ENCODE data around the gene SLC27A1.

SLC27A1 gene

GRCh38 chr19:17481986-17482385, 11.7 kb downstream of the SLC27A1 start:
- DNase-seq (ENCODE audit: low spot score): no peak
- TF ChIP-seq, protein P1, sequence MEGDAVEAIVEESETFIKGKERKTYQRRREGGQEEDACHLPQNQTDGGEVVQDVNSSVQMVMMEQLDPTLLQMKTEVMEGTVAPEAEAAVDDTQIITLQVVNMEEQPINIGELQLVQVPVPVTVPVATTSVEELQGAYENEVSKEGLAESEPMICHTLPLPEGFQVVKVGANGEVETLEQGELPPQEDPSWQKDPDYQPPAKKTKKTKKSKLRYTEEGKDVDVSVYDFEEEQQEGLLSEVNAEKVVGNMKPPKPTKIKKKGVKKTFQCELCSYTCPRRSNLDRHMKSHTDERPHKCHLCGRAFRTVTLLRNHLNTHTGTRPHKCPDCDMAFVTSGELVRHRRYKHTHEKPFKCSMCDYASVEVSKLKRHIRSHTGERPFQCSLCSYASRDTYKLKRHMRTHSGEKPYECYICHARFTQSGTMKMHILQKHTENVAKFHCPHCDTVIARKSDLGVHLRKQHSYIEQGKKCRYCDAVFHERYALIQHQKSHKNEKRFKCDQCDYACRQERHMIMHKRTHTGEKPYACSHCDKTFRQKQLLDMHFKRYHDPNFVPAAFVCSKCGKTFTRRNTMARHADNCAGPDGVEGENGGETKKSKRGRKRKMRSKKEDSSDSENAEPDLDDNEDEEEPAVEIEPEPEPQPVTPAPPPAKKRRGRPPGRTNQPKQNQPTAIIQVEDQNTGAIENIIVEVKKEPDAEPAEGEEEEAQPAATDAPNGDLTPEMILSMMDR (IDR thresholded peaks at IDR 0.05; ENCODE audit: extremely low read depth, insufficient read depth, missing control alignments): no peak
- in situ Hi-C loops (cut with MboI; ENCODE audit: low pct_unique_long_range_greater_than_20kb, low sequenced_read_pairs, unreplicated experiment): no loop called here

- DNase-seq (ENCODE audit: low spot score): no peak
- in situ Hi-C loops (cut with MboI; ENCODE audit: low pct_unique_long_range_greater_than_20kb, low sequenced_read_pairs, unreplicated experiment): no loop called here
- TF ChIP-seq, protein P1 (IDR thresholded peaks at IDR 0.05; ENCODE audit: extremely low read depth, insufficient read depth, missing control alignments): no peak
Observed at GRCh38 chr19:17482877-17483604, 12.7 kb downstream of the SLC27A1 start.

GRCh38 chr19:17483605-17484002, 13.3 kb downstream of the SLC27A1 start:
- DNase-seq (ENCODE audit: low spot score): no peak
- TF ChIP-seq, protein P1 (IDR thresholded peaks at IDR 0.05; ENCODE audit: extremely low read depth, insufficient read depth, missing control alignments): no peak
- in situ Hi-C loops (cut with MboI; ENCODE audit: low pct_unique_long_range_greater_than_20kb, low sequenced_read_pairs, unreplicated experiment): no loop called here

DNA sequence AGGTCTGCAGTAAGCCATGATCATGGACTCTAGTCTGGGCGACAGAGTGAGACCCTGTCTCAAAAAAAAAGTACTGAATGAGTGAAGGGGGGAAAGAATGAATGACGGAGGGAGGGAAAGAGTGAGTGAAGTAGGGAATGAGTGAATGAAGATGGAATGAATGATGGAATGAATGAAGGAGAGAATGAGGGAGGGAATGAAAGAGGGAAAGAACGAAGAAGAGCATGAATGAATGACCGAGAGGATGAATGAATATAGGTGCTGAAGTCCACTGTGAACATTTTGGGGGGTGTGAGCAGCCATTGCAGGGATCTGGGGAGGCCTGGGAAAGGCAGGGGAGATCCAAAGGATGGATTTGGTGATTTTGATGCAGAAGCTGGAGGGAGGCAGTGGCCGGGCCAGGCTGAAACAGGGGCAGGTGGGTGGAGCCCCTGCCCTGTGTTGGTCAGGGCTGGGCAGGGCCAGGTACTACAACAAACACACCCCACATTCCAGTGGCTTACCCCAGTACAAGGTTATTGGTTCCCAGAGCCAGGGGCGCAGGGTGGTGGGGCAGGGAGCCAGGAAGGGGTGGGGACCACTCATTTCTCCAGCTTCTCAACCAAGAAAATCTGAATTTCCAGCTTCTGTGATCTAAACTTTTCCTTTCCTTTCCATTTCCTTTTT, 14.3 kb downstream of the SLC27A1 start:
- no peak for DNase-seq (ENCODE audit: low spot score)
- TF ChIP-seq, protein P1 (IDR thresholded peaks at IDR 0.05; ENCODE audit: extremely low read depth, insufficient read depth, missing control alignments): no peak
- in situ Hi-C loops (cut with MboI; ENCODE audit: low pct_unique_long_range_greater_than_20kb, low sequenced_read_pairs, unreplicated experiment): no loop called here

GRCh38 chr19:17486545-17487240, 16.4 kb downstream of the SLC27A1 start:
- TF ChIP-seq, protein P1 (IDR thresholded peaks at IDR 0.05; ENCODE audit: extremely low read depth, insufficient read depth, missing control alignments): no peak
- in situ Hi-C loops (cut with MboI; ENCODE audit: low pct_unique_long_range_greater_than_20kb, low sequenced_read_pairs, unreplicated experiment): no loop called here
- DNase-seq (ENCODE audit: low spot score): no peak

GRCh38 chr19:17487284-17488121, 17.2 kb downstream of the SLC27A1 start:
- in situ Hi-C loops (cut with MboI; ENCODE audit: low pct_unique_long_range_greater_than_20kb, low sequenced_read_pairs, unreplicated experiment): no loop called here
- TF ChIP-seq, protein P1 (IDR thresholded peaks at IDR 0.05; ENCODE audit: extremely low read depth, insufficient read depth, missing control alignments): no peak
- DNase-seq (ENCODE audit: low spot score): no peak

Data from GM13977 (cell line).